BJ (cell line): ENCODE measurements around the gene DLK2. TPM values are rescaled to one million over a fixed set of nuclear protein-coding genes. Genes with fewer than 3 reads are reported as not detected.

Source experiments
- CTCF ChIA-PET: fragments of 350-600 bp; formaldehyde crosslinking; extraction: SDS; loops from one replicate; lab custom pipeline; 2021; ENCODE audit warnings: antibody characterized with exemption, inconsistent platforms; lab: Yijun Ruan, JAX
- POLR2A ChIA-PET: fragments of 300-600 bp; sonication (Branson Sonifier 250); formaldehyde crosslinking; extraction: SDS; loops from one replicate; lab custom pipeline; 2021; ENCODE audit warnings: antibody characterized with exemption; lab: Charles Lee
- DNase-seq: peaks from one replicate; pipeline ENCODE4 v3.0.0-alpha.2; 2011; ENCODE audit warnings: low read depth
- H3K27me3 ChIP-seq: 2 replicates; pipeline ENCODE4 v1.6.0; 2011; ENCODE audit warnings: low read length; ENCODE audit not compliant: control insufficient read depth, insufficient read depth
- H3K36me3 ChIP-seq: 2 replicates; pipeline ENCODE4 v1.5.1; 2011; ENCODE audit warnings: low read length; ENCODE audit not compliant: control insufficient read depth, insufficient read depth
- H3K4me3 ChIP-seq: 2 replicates; pipeline ENCODE4 v1.5.1; 2011; ENCODE audit warnings: low read depth, mild to moderate bottlenecking, control low read depth, low read length
- polyA minus RNA-seq: library from RNA; depleted of rRNA, polyadenylated mRNA; stranded (reverse); fragments of >200 nt; gene quantifications from 2 replicates; pipeline ENCODE4 v1.2.3, GENCODE V29; 2011; rRNA and poly(A)+ RNA removed
- polyA plus RNA-seq: library from polyadenylated mRNA; depleted of rRNA; stranded (reverse); fragments of >200 nt; gene quantifications from 2 replicates; pipeline ENCODE4 v1.2.3, GENCODE V29; 2011; rRNA removed
- TF ChIP-seq, protein P1 (sequence below): IDR thresholded peaks from 2 replicates; pipeline ENCODE4 v1.5.1; 2011; ENCODE audit warnings: low read depth, mild to moderate bottlenecking, control low read depth, inconsistent platforms, low read length, moderate library complexity; ENCODE audit not compliant: insufficient read depth

Gene DLK2, protein sequence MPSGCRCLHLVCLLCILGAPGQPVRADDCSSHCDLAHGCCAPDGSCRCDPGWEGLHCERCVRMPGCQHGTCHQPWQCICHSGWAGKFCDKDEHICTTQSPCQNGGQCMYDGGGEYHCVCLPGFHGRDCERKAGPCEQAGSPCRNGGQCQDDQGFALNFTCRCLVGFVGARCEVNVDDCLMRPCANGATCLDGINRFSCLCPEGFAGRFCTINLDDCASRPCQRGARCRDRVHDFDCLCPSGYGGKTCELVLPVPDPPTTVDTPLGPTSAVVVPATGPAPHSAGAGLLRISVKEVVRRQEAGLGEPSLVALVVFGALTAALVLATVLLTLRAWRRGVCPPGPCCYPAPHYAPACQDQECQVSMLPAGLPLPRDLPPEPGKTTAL
- polyA plus RNA-seq (2.1 and 4.8 TPM in 2 replicates), polyA minus RNA-seq (1.5 and 1.9 TPM in 2 replicates)

DNA sequence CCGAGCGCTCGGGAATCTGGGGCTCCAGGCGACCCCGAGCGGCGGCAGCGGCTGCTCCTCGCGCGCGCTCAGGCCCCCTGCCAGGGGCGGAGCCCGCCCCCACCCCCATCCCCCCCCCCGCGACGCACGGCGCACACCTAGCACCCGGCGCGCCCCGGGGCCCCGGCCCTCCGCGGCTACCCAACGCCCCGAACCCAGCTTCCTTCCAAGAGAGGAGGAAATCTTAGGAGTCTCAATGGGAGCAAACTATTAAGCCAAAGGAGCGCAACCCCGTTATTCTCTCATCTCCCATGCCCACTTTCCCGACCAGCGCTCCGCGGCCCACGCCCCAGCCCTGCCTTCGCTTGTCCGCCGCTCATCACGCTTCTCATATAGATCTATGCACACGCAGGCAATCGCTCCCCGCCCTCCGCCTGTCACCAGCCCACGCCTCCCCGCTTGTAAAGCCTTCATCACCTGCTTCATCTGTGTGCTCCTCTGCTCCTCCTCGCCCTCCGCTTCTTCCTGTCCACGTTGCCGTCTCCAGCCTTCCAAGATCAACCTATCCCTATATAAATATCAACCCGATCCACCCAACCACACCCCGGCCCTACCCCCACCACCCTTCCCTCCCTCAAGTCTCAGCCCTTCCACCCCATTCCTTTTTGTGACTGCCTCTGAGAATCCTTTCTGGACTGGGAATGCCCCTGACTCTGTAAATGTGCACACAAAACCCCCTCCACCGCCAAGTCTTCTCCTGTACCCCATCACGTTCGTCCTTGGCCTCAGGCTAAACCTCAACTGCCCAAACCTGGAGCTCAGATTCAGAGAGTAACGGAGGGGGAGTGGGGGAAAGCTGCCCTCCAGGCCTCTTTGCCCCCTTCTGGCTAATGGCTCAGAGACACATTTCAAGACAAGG is at the start of gene DLK2:
Gene DLK2 (minus strand): TSS at position 18 of the 898 bp plus-strand sequence. CDS start 723 bp downstream, outside the sequence.
- CTCF ChIA-PET: interaction anchor here (0.5 to 8.0 kb wide), 16 partner anchors 9 to 721 kb away, joined by 3 to 134 read pairs (median 3); partner anchors contain the start of gene LRRC73
- Histone ChIP-seq H3K36me3 (peaks cover 12% of the 10 kb centered on the region), H3K4me3 (peak within 1 kb of the TSS; percentile 62), H3K27me3 (0 out of 2 replicates have a peak, but pooled peaks cover 2% of the 10 kb centered on the region)
- TF ChIP-seq, protein P1, sequence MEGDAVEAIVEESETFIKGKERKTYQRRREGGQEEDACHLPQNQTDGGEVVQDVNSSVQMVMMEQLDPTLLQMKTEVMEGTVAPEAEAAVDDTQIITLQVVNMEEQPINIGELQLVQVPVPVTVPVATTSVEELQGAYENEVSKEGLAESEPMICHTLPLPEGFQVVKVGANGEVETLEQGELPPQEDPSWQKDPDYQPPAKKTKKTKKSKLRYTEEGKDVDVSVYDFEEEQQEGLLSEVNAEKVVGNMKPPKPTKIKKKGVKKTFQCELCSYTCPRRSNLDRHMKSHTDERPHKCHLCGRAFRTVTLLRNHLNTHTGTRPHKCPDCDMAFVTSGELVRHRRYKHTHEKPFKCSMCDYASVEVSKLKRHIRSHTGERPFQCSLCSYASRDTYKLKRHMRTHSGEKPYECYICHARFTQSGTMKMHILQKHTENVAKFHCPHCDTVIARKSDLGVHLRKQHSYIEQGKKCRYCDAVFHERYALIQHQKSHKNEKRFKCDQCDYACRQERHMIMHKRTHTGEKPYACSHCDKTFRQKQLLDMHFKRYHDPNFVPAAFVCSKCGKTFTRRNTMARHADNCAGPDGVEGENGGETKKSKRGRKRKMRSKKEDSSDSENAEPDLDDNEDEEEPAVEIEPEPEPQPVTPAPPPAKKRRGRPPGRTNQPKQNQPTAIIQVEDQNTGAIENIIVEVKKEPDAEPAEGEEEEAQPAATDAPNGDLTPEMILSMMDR: no peak
- no peak for DNase-seq
- POLR2A ChIA-PET: interaction anchor here (0.7 kb wide), 1 partner anchor 717 kb away, joined by 14 read pairs; no protein-coding TSS in a partner anchor

DNA sequence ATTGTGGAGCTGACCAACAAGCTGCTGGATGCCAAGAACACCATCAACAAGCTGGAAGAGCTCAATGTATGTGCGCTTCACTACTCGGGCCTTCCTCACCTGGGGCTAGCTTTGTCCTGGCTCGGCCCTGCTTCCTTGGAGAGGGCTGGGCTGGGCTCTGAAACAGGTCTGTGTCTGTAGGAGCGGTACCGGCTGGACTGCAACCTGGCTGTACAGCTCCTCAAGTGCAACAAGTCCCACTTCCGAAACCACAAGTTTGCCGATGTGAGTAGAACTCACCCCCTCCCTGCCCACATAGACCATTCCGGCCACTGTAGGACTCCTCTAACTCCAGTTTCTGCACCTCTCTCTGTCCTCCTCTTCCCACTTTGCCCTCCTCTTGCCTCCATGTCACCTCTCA is 48.1 kb upstream of the DLK2 start:
- Histone ChIP-seq H3K27me3 (no peaks in the 10 kb centered on the region), H3K36me3 (peaks cover 43% of the 10 kb centered on the region), H3K4me3 (no peak overlapping the region)
- ChIA-PET CTCF (interaction anchor here (1.0 to 12.0 kb wide), 3 partner anchors 10 to 49 kb away, joined by 3 to 136 read pairs (median 134); partner anchors contain the start of gene DLK2), POLR2A (no interaction called here)
- TF ChIP-seq, protein P1: no peak
- no peak for DNase-seq

DNA sequence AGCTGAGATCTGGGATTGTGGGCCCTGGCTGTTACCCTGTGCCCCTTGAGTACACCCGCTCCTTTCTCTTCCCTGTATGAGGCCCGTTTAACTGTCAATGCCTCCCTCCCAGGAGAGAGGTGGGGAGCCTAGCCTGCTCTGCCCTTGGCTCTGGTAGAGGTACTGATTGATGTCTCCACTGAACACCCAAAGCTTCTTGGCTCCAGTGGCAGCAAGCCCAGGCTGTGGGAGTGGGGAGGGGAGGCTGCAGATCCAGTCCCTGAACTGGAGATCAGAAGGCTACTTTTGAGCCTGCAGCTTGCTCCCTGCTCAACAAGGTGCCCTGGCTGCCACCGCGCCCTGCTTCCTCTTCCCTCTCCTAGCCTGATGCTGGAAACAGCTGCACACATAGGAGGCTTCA is 47.3 kb upstream of the DLK2 start:
- DNase-seq: no peak
- Histone ChIP-seq H3K4me3 (no peak overlapping the region), H3K27me3 (no peaks in the 10 kb centered on the region), H3K36me3 (peaks cover 43% of the 10 kb centered on the region)
- TF ChIP-seq, protein P1: no peak
- ChIA-PET CTCF (interaction anchor here (0.5 to 12.0 kb wide), 5 partner anchors 9 to 239 kb away, joined by 3 to 136 read pairs (median 4); partner anchors contain the start of gene DLK2), POLR2A (no interaction called here)

DNA sequence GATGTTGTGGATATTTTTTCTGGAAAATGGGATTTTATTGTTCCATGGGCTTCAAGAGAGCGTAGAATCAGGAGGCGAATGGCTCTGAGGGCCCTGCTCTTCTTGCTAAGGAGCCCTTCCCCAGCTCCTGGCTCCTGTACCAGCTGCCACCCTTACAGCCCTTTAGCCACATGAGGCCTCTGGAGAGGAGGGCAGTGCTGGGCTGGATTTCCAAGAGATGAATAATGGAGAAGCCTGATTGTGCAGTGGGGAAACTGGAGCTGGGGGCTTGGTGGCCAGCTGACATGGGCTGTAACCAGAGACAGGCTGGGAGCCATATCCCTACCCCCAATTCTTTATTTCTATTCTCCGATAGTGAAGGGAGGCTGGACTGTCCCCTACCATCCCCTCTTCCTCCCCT is 45.6 kb upstream of the DLK2 start:
- no peak overlapping the region for H3K4me3 ChIP-seq
- peaks cover 43% of the 10 kb centered on the region for H3K36me3 ChIP-seq
- no peaks in the 10 kb centered on the region for H3K27me3 ChIP-seq
- no peak for DNase-seq
- POLR2A ChIA-PET: no interaction called here
- TF ChIP-seq, protein P1: no peak
- CTCF ChIA-PET: interaction anchor here (1.1 to 12.0 kb wide), 2 partner anchors 16 to 47 kb away, joined by 3 to 134 read pairs; partner anchors contain the start of genes DLK2, POLR1C and YIPF3
